Psoas muscle (tissue), 8 donors: Measurements from ENCODE around the gene SLC22A8. TPM values are rescaled to one million over a fixed set of nuclear protein-coding genes. Genes with fewer than 3 reads are reported as not detected.
"Not testable (repeated sequence)": the region's sequence is repeated elsewhere in the genome, so short reads cannot be mapped to it uniquely, and the experiment has no call there.

ENCODE experiments used
- ATAC-seq, 4 donors: fragments of 200-7000 bp; cut with Tn5 transposase; one replicate each; pipeline ENCODE4 v1.9.1; 2020; ENCODE audit warnings: moderate library complexity in 3 of 4, mild to moderate bottlenecking in 2 of 4
- DNase-seq, 2 donors: peaks; one replicate each; pipeline ENCODE4 v3.0.0-alpha.2; 2020
- H3K27ac ChIP-seq: fragments of 200-600 bp; one replicate; pipeline ENCODE4 v1.8.0; 2022
- H3K27me3 ChIP-seq, 3 donors: fragments of 200-600 bp in 1 of 3; one replicate each; pipeline versions ENCODE4 v1.6.1 to v1.8.0; 2013 to 2022; ENCODE audit warnings: low read length in 2 of 3, mild to moderate bottlenecking in 2 of 3, moderate library complexity in 1 of 3; ENCODE audit not compliant: insufficient read depth in 3 of 3
- H3K36me3 ChIP-seq, 2 donors: fragments of 200-600 bp in 1 of 2; one replicate each; pipeline versions ENCODE4 v1.6.1 to v1.8.0; 2013 to 2022; ENCODE audit warnings: low read depth in 1 of 2, mild to moderate bottlenecking in 1 of 2, moderate library complexity in 1 of 2; ENCODE audit not compliant: insufficient read depth in 1 of 2
- H3K4me1 ChIP-seq: fragments of 200-600 bp; one replicate; pipeline ENCODE4 v1.8.0; 2022
- H3K4me3 ChIP-seq: fragments of 200-600 bp; one replicate; pipeline ENCODE4 v1.8.0; 2022; ENCODE audit warnings: mild to moderate bottlenecking
- H3K9me3 ChIP-seq: fragments of 200-600 bp; one replicate; pipeline ENCODE4 v1.8.0; 2022
- WGBS, 3 donors: extraction: QIAGEN DNeasy Blood & Tissue Kit; methylation state at CpG; one replicate each; pipeline versions ENCODE4 v1.1.6 to v1.1.7; 2013; 5-methylcytosine and 5-hydroxymethylcytosine counted together
- intact Hi-C, 2 donors: fragments of 100-400 bp; cut with DNase I; formaldehyde crosslinking; loops; one replicate each; pipeline versions ENCODE4 v1.11.0 to v1.14.2; 2022
- polyA plus RNA-seq, 3 donors: library from polyadenylated mRNA; stranded (reverse); fragments of 200-250 nt; gene quantifications; one replicate each; pipeline ENCODE4 v1.2.3, GENCODE V29; 2013
- total RNA-seq, 4 donors: library from RNA; stranded (reverse); fragmentation: NEBNext Ultra II Directional in 2 of 4; extraction: Animal tissue kit (Norgen Biotek cat#: 25700) in 2 of 4; gene quantifications; one replicate each; pipeline versions ENCODE4 v1.2.1 to v1.2.4, GENCODE V29; 2021 to 2023
- TF ChIP-seq, protein P1 (sequence below): fragments of 200-600 bp; IDR thresholded peaks from one replicate; pipeline ENCODE4 v1.8.0; 2022; ENCODE audit warnings: antibody characterized with exemption
- donor health status: healthy with polysubstance abuse.
- donor health status: DM: no; HTN: no; CAD: no; lungs with moderate emphysema.
- donor health status: Bipolar disorder and iron deficiency.
- donor health status: healthy.
- donor health status: DM: yes; HTN: yes; CAD: no.
- donor health status: DM: no; HTN: no; CAD: no.
- donor health status: DM: no; HTN: no; CAD: no.
- donor health status: DM: yes; HTN: yes; CAD: no.

SLC22A8 gene
- total and polyA plus RNA-seq, 7 donors = not detected

DNA sequence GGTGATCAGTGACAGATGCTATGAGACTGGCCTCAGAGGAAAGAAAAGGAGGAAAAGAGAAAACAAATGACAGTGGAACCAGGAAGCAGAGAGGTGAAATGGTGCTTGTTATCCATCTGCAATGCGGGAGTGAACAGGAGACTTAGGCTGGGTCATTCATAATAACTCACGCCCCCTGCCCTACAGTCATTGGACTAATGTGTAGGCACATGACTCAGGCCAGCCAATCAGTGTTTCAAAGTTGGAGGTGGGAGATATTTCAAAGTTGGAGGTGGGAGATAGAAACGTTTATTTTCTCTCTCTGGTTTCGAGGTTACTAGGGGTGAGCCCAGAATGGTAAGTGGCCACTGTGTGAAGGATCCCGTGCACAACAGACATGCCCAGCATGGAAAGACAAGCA is 61.2 kb downstream of the SLC22A8 start:
- Histone ChIP-seq H3K4me3 (no peak overlapping the region), H3K9me3 (no peaks in the 10 kb centered on the region), H3K27ac (no peak overlapping the region), H3K36me3 (no peaks in the 10 kb centered on the region), H3K4me1 (peaks cover 11% of the 10 kb centered on the region), H3K27me3 (peaks cover 0 to 7% (median 0%) of the 10 kb centered on the region in 3 donors)
- ATAC-seq (no peak), DNase-seq (no peak)
- intact Hi-C loops = no loop called here
- whole genome bisulfite sequencing, 3 donors = 69 to 74% (median 69%) methylated on average over 5 of the region's 5 CpGs
- TF ChIP-seq, protein P1, sequence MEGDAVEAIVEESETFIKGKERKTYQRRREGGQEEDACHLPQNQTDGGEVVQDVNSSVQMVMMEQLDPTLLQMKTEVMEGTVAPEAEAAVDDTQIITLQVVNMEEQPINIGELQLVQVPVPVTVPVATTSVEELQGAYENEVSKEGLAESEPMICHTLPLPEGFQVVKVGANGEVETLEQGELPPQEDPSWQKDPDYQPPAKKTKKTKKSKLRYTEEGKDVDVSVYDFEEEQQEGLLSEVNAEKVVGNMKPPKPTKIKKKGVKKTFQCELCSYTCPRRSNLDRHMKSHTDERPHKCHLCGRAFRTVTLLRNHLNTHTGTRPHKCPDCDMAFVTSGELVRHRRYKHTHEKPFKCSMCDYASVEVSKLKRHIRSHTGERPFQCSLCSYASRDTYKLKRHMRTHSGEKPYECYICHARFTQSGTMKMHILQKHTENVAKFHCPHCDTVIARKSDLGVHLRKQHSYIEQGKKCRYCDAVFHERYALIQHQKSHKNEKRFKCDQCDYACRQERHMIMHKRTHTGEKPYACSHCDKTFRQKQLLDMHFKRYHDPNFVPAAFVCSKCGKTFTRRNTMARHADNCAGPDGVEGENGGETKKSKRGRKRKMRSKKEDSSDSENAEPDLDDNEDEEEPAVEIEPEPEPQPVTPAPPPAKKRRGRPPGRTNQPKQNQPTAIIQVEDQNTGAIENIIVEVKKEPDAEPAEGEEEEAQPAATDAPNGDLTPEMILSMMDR = no peak

DNA sequence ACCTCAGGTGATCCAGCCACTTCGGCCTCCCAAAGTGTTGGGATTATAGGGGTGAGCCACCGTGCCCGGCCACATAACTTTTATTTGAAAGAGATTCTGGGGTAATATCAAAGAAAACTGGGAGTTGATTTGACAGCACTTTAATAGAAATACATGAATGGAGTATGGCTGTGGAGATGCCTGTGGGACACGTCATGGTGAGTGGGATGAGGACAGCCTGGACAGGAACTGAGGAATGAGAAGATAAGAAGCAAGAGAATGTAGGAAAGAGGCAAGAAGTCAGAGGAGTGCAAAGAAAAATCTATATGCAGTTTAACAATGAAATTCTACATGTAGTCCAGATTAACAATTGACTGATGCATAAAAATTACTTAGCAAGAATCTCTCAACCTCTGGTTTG is 61.8 kb downstream of the SLC22A8 start:
- Histone ChIP-seq H3K9me3 (no peaks in the 10 kb centered on the region), H3K27ac (no peak overlapping the region), H3K4me3 (no peak overlapping the region), H3K36me3 (no peaks in the 10 kb centered on the region), H3K27me3 (peaks cover 0 to 7% (median 0%) of the 10 kb centered on the region in 3 donors), H3K4me1 (peaks cover 4% of the 10 kb centered on the region)
- intact Hi-C loops = no loop called here
- ATAC-seq (no peak), DNase-seq (no peak)
- TF ChIP-seq, protein P1 = no peak
- WGBS, 3 donors = 86 to 91% (median 91%) methylated on average over 4 of the region's 4 CpGs

DNA sequence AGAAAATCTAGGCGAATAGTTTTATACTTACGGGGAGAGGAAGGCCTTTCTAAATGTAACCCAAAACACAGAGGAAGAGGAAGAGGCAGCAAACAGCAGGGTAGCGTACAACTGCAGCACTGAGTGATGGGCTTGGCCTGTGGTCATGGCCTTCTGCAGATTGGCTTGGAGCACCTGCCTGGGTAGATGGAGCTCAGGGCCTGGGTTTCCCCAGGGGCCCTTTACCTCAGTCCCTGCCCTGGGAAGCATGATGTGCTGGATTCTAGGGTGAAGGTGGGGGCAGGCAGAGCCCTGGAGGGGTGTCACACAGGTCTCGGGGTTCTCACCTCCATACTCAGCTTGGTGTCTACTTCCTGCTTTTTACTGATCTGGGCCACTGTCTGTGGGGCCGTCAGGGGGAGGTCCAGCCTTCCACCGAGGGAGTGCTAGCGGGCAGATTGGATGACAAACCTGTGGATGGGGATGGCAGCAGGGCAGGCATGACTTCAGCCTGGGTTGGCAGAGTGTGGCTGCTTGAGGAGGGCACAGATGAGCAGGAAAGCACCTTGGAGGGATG is 66.8 kb downstream of the SLC22A8 start:
- Histone ChIP-seq H3K9me3 (no peaks in the 10 kb centered on the region), H3K4me3 (no peak overlapping the region), H3K4me1 (no peaks in the 10 kb centered on the region), H3K27ac (no peak overlapping the region), H3K27me3 (peaks cover 0 to 12% (median 0%) of the 10 kb centered on the region in 3 donors), H3K36me3 (no peaks in the 10 kb centered on the region)
- DNase-seq (no peak), ATAC-seq (no peak)
- 77 to 78% (median 77%) methylated on average over 7 of the region's 7 CpGs for WGBS, 3 donors
- intact Hi-C loops = no loop called here
- TF ChIP-seq, protein P1 = no peak

DNA sequence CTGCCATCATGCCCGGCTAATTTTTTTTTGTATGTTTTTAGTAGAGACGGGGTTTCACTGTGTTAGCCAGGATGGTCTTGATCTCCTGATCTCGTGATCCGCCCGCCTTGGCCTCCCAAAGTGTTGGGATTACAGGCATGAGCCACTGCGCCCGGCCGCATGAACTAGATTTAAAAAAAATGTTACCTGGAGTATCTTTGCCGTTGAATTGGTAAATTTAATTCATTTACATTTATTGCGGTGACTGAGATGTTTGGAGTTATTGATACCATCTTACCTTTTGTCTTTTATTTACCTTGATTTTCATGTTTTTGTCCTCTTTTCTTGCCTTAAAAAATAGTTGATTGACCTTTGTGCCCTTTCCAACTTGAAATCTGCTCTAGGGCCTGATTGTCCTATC is 70.1 kb downstream of the SLC22A8 start:
- H3K36me3 ChIP-seq, H3K27me3 ChIP-seq, intact Hi-C loops, H3K9me3 ChIP-seq, ATAC-seq, H3K4me3 ChIP-seq, DNase-seq, H3K27ac ChIP-seq, H3K4me1 ChIP-seq: not testable (repeated sequence)
- 94 to 96% (median 94%) methylated on average over 10 of the region's 10 CpGs for WGBS, 3 donors

Other genes with a start within 250 kb of the SLC22A8 start
- 10 to 100 TPM; 13.5 to 19.9 (median 18.3) TPM for gene TAF6L, start 244.4 kb downstream of the SLC22A8 start, total RNA-seq
- gene TAF6L, start 244.4 kb downstream of the SLC22A8 start, polyA plus RNA-seq = 10 to 100 TPM; 18.0 to 26.5 (median 20.1) TPM
- gene TMEM179B, start 228.4 kb downstream of the SLC22A8 start, total RNA-seq = 10 to 100 TPM; 12.2 to 18.5 (median 16.0) TPM
- gene TMEM179B, start 228.4 kb downstream of the SLC22A8 start, polyA plus RNA-seq = 10 to 100 TPM; 31.5 to 42.0 (median 34.4) TPM
- gene TMEM223, start 223.8 kb downstream of the SLC22A8 start, total RNA-seq = 10 to 100 TPM in 1 of 4 donors, 1 to 10 TPM in 3; 6.2 to 11.5 (median 8.4) TPM
- 10 to 100 TPM; 16.6 to 37.7 (median 21.7) TPM for gene TMEM223, start 223.8 kb downstream of the SLC22A8 start, polyA plus RNA-seq
- gene NXF1, start 210.4 kb downstream of the SLC22A8 start, total RNA-seq = 10 to 100 TPM; 38.3 to 45.4 (median 41.9) TPM
- gene NXF1, start 210.4 kb downstream of the SLC22A8 start, polyA plus RNA-seq = 10 to 100 TPM; 36.3 to 67.0 (median 49.7) TPM
- gene STX5, start 183.8 kb downstream of the SLC22A8 start, total RNA-seq = 10 to 100 TPM; 16.0 to 24.6 (median 20.7) TPM
- 10 to 100 TPM; 18.2 to 21.1 (median 21.1) TPM for gene STX5, start 183.8 kb downstream of the SLC22A8 start, polyA plus RNA-seq
- not detected for gene TEX54, start 183.0 kb downstream of the SLC22A8 start, total RNA-seq
- gene TEX54, start 183.0 kb downstream of the SLC22A8 start, polyA plus RNA-seq = not detected
- gene WDR74, start 176.3 kb downstream of the SLC22A8 start, total RNA-seq = 10 to 100 TPM; 32.9 to 74.9 (median 54.2) TPM
- gene WDR74, start 176.3 kb downstream of the SLC22A8 start, polyA plus RNA-seq = 100 to 1,000 TPM in 1 of 3 donors, 10 to 100 TPM in 2; 90.1 to 121 (median 92.5) TPM
- gene SLC3A2, start 134.9 kb downstream of the SLC22A8 start, total RNA-seq = 100 to 1,000 TPM in 3 of 4 donors, 10 to 100 TPM in 1; 62.6 to 187 (median 132) TPM
- gene SLC3A2, start 134.9 kb downstream of the SLC22A8 start, polyA plus RNA-seq = 100 to 1,000 TPM; 149 to 374 (median 208) TPM
- gene CHRM1, start 94.5 kb downstream of the SLC22A8 start, total RNA-seq = not detected
- under 1 TPM in 1 of 3 donors, not detected in 2; 0.06 TPM for gene CHRM1, start 94.5 kb downstream of the SLC22A8 start, polyA plus RNA-seq
- gene SLC22A6, start 30.9 kb downstream of the SLC22A8 start, total RNA-seq = not detected
- not detected for gene SLC22A6, start 30.9 kb downstream of the SLC22A8 start, polyA plus RNA-seq
- gene SLC22A24, start 128.4 kb upstream of the SLC22A8 start, total RNA-seq = not detected
- not detected for gene SLC22A24, start 128.4 kb upstream of the SLC22A8 start, polyA plus RNA-seq
- not detected for gene SLC22A25, start 227.8 kb upstream of the SLC22A8 start, total RNA-seq
- gene SLC22A25, start 227.8 kb upstream of the SLC22A8 start, polyA plus RNA-seq = not detected